A673 (cell line): ENCODE measurements around the gene TMEM239. TPM values are rescaled to one million over a fixed set of nuclear protein-coding genes. Genes with fewer than 3 reads are reported as not detected.

Experiments used
- BruUV-seq: library from RNA; stranded (reverse); fragments of 400-500 nt; replicated peaks from 2 replicates; lab custom pipeline; 2021; lab: Mats Ljungman, UMichigan
- CTCF ChIA-PET: fragments of 300-600 bp; sonication (Branson Sonifier 250); formaldehyde crosslinking; loops from one replicate; lab custom pipeline; 2022; ENCODE audit warnings: antibody characterized with exemption; lab: Charles Lee
- POLR2A ChIA-PET: fragments of 300-600 bp; sonication (Branson Sonifier 250); formaldehyde crosslinking; loops from one replicate; lab custom pipeline; 2022; ENCODE audit warnings: antibody characterized with exemption; ENCODE audit not compliant: low non-redundant PET; lab: Charles Lee
- DNase-seq: peaks from one replicate; pipeline ENCODE4 v3.0.0-alpha.2; 2015; ENCODE audit warnings: low spot score
- H3K27ac ChIP-seq: fragments of 200-600 bp; sonication (generic); 2 replicates; pipeline ENCODE4 v1.5.1; 2016; ENCODE audit warnings: mixed run types, low read depth, mild to moderate bottlenecking, mixed read lengths, antibody characterized with exemption, low read length; ENCODE audit not compliant: poor library complexity, severe bottlenecking
- H3K27me3 ChIP-seq: fragments of 200-600 bp; sonication (generic); replicated peaks from 2 replicates; pipeline ENCODE4 v1.6.1; 2017; ENCODE audit warnings: mixed run types, low read depth, mild to moderate bottlenecking, mixed read lengths, antibody characterized with exemption, low read length; ENCODE audit not compliant: insufficient read depth, poor library complexity
- H3K36me3 ChIP-seq: fragments of 200-600 bp; sonication (generic); 2 replicates; pipeline ENCODE4 v1.6.1; 2016; ENCODE audit warnings: mixed run types, mild to moderate bottlenecking, mixed read lengths, antibody characterized with exemption, low read length; ENCODE audit not compliant: insufficient read depth, poor library complexity, severe bottlenecking
- H3K4me1 ChIP-seq: fragments of 200-600 bp; sonication (generic); 2 replicates; pipeline ENCODE4 v1.6.1; 2017; ENCODE audit warnings: mixed run types, mild to moderate bottlenecking, mixed read lengths, antibody characterized with exemption, low read length; ENCODE audit not compliant: insufficient read depth, poor library complexity, severe bottlenecking
- H3K4me3 ChIP-seq: fragments of 200-600 bp; sonication (generic); 2 replicates; pipeline ENCODE4 v1.5.1; 2016; ENCODE audit warnings: low read depth, mixed run types, mild to moderate bottlenecking, mixed read lengths, low read length; ENCODE audit not compliant: poor library complexity, severe bottlenecking
- H3K9me3 ChIP-seq: fragments of 200-600 bp; sonication (generic); 2 replicates; pipeline ENCODE4 v1.6.1; 2016; ENCODE audit warnings: mixed run types, low read depth, mild to moderate bottlenecking, mixed read lengths, antibody characterized with exemption, low read length; ENCODE audit not compliant: poor library complexity, severe bottlenecking
- EZH2 ChIP-seq: fragments of 200-600 bp; sonication (generic); IDR thresholded peaks from 2 replicates; pipeline ENCODE4 v1.6.1; 2017; ENCODE audit warnings: borderline replicate concordance, low read depth, mild to moderate bottlenecking, mixed read lengths, antibody characterized with exemption, low read length; ENCODE audit not compliant: poor library complexity, severe bottlenecking
- intact Hi-C: fragments of 100-400 bp; cut with micrococcal nuclease; formaldehyde crosslinking; loops from one replicate; pipeline ENCODE4 v1.10.0; 2022; ENCODE audit not compliant: unreplicated experiment
- total RNA-seq: library from RNA; stranded (reverse); gene quantifications from 2 replicates; pipeline ENCODE4 v1.2.3, GENCODE V29; 2021
- TF ChIP-seq, protein P1 (sequence below): fragments of 300-800, 200-600 bp; sonication (generic); conservative IDR thresholded peaks from 2 replicates; pipeline ENCODE4 v1.5.1; 2017; ENCODE audit warnings: low read depth, mild to moderate bottlenecking, antibody characterized with exemption, low read length, moderate library complexity, mixed read lengths

Gene TMEM239
- total RNA-seq, 1 experiment from 2014 or later = not detected

GRCh38 chr20:2804041-2804828, 11.9 kb upstream of the TMEM239 start:
- no peak for DNase-seq
- Histone ChIP-seq H3K27me3 (peaks cover 66% of the 10 kb centered on the region), H3K9me3 (no peaks in the 10 kb centered on the region), H3K36me3 (no peaks in the 10 kb centered on the region), H3K4me3 (no peak overlapping the region), H3K4me1 (peaks cover 5% of the 10 kb centered on the region), H3K27ac (no peak overlapping the region)
- ChIA-PET CTCF (interaction anchor here (0.9 kb wide), 1 partner anchor 49 kb away, joined by 3 read pairs; no protein-coding TSS in a partner anchor), POLR2A (no interaction called here)
- BruUV-seq = no TSS peak
- intact Hi-C loops = no loop called here
- TF ChIP-seq EZH2 = no peak
- TF ChIP-seq, protein P1, sequence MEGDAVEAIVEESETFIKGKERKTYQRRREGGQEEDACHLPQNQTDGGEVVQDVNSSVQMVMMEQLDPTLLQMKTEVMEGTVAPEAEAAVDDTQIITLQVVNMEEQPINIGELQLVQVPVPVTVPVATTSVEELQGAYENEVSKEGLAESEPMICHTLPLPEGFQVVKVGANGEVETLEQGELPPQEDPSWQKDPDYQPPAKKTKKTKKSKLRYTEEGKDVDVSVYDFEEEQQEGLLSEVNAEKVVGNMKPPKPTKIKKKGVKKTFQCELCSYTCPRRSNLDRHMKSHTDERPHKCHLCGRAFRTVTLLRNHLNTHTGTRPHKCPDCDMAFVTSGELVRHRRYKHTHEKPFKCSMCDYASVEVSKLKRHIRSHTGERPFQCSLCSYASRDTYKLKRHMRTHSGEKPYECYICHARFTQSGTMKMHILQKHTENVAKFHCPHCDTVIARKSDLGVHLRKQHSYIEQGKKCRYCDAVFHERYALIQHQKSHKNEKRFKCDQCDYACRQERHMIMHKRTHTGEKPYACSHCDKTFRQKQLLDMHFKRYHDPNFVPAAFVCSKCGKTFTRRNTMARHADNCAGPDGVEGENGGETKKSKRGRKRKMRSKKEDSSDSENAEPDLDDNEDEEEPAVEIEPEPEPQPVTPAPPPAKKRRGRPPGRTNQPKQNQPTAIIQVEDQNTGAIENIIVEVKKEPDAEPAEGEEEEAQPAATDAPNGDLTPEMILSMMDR = no peak

- CTCF ChIA-PET = interaction anchor here (0.9 kb wide), 1 partner anchor 49 kb away, joined by 3 read pairs; no protein-coding TSS in a partner anchor
- Histone ChIP-seq H3K36me3 (no peaks in the 10 kb centered on the region), H3K4me1 (no peaks in the 10 kb centered on the region), H3K9me3 (no peaks in the 10 kb centered on the region), H3K27me3 (peaks cover 58% of the 10 kb centered on the region), H3K4me3 (no peak overlapping the region), H3K27ac (no peak overlapping the region)
- no peak for DNase-seq
- no TSS peak for BruUV-seq
- intact Hi-C loops = no loop called here
- TF ChIP-seq, protein P1 = no peak
- TF ChIP-seq EZH2 = no peak
- POLR2A ChIA-PET = no interaction called here
These were observed 11.1 kb upstream of the TMEM239 start for GRCh38 chr20:2804852-2805688.

- DNase-seq = no peak
- TF ChIP-seq, protein P1 = no peak
- no peak for TF ChIP-seq EZH2
- ChIA-PET POLR2A (no interaction called here), CTCF (interaction anchor here (0.6 kb wide), 1 partner anchor 247 kb away, joined by 3 read pairs; no protein-coding TSS in a partner anchor)
- no peak overlapping the region for H3K27ac ChIP-seq
- no peak overlapping the region for H3K4me3 ChIP-seq
- H3K4me1 ChIP-seq = no peaks in the 10 kb centered on the region
- intact Hi-C loops = no loop called here
- BruUV-seq = no TSS peak
- H3K36me3 ChIP-seq = no peaks in the 10 kb centered on the region
- H3K9me3 ChIP-seq = no peaks in the 10 kb centered on the region
- peaks cover 51% of the 10 kb centered on the region for H3K27me3 ChIP-seq
These were observed 10.3 kb upstream of the TMEM239 start for GRCh38 chr20:2805689-2806350.
